Lung (tissue), 12 donors: ENCODE measurements around the gene NKPD1. TPM values are rescaled to one million over a fixed set of nuclear protein-coding genes. Genes with fewer than 3 reads are reported as not detected.

Experiments
- ATAC-seq: fragments of 200-7000 bp; cut with Tn5 transposase; one replicate; pipeline ENCODE4 v1.9.1; 2020; ENCODE audit warnings: moderate number of reproducible peaks; ENCODE audit not compliant: insufficient read depth, low FRiP score
- DNase-seq, 3 donors: peaks; one replicate each; pipeline ENCODE4 v3.0.0-alpha.2; 2013 to 2017
- H3K27ac ChIP-seq, 2 donors: one replicate each; pipeline ENCODE4 v1.5.1; 2013; ENCODE audit warnings: mild to moderate bottlenecking in 2 of 2, moderate library complexity in 2 of 2, control low read depth in 1 of 2, inconsistent platforms in 1 of 2, low read depth in 1 of 2, low read length in 1 of 2
- H3K27me3 ChIP-seq, 3 donors: one replicate each; pipeline ENCODE4 v1.5.1; 2013; ENCODE audit warnings: low read length in 2 of 3; ENCODE audit not compliant: control insufficient read depth in 3 of 3, insufficient read depth in 3 of 3
- H3K36me3 ChIP-seq, 4 donors: one replicate each; pipeline ENCODE4 v1.5.1; 2013; ENCODE audit warnings: low read length in 4 of 4, mild to moderate bottlenecking in 1 of 4, moderate library complexity in 1 of 4; ENCODE audit not compliant: control insufficient read depth in 4 of 4, insufficient read depth in 4 of 4
- H3K4me1 ChIP-seq, 5 donors: one replicate each; pipeline ENCODE4 v1.5.1; 2013; ENCODE audit warnings: low read length in 5 of 5, mild to moderate bottlenecking in 2 of 5, moderate library complexity in 1 of 5; ENCODE audit not compliant: control insufficient read depth in 5 of 5, insufficient read depth in 5 of 5
- H3K4me3 ChIP-seq: one replicate; pipeline ENCODE4 v1.5.1; 2013; ENCODE audit warnings: mild to moderate bottlenecking, control low read depth, moderate library complexity
- H3K9ac ChIP-seq, 2 donors: one replicate each; pipeline ENCODE4 v1.5.1; 2013; ENCODE audit warnings: low read length in 2 of 2, control low read depth in 1 of 2; ENCODE audit not compliant: insufficient read depth in 1 of 2
- H3K9me3 ChIP-seq, 4 donors: one replicate each; pipeline ENCODE4 v1.5.1; 2013; ENCODE audit warnings: low read length in 3 of 4, mild to moderate bottlenecking in 1 of 4, moderate library complexity in 1 of 4; ENCODE audit not compliant: control insufficient read depth in 4 of 4, insufficient read depth in 3 of 4
- CTCF ChIP-seq: IDR thresholded peaks from 2 replicates; pipeline ENCODE4 v1.5.1; 2012; ENCODE audit warnings: mild to moderate bottlenecking; ENCODE audit errors: control extremely low read depth, extremely low read depth
- WGBS, 2 donors: extraction: QIAGEN DNeasy Blood & Tissue Kit; methylation state at CpG; one replicate each; pipeline ENCODE4 v1.1.7; 2013; 5-methylcytosine and 5-hydroxymethylcytosine counted together
- polyA plus RNA-seq, 2 donors: library from polyadenylated mRNA; stranded (reverse); fragments of 200-250 nt; gene quantifications; one replicate each; pipeline ENCODE4 v1.2.1, GENCODE V29; 2013
- total RNA-seq, 2 donors: library from RNA; depleted of rRNA in 1 of 2; stranded (reverse); fragments of >200 nt in 1 of 2; gene quantifications; one replicate each; pipeline ENCODE4 v1.2.1, GENCODE V29; 2014 to 2021
- donor health status: control.
- donor health status: control.
- donor health status: Bipolar disorder and iron deficiency.
- donor health status: healthy.
- donor health status: DM: yes; HTN: yes; CAD: no.

The NKPD1 gene
- total and polyA plus RNA-seq, 4 donors = 0.06 to 0.08 (median 0.07) TPM; not detected in 1

- H3K36me3 ChIP-seq = no peaks in the 10 kb centered on the region
- H3K27ac ChIP-seq = no peak overlapping the region
- H3K4me1 ChIP-seq = peaks cover 0 to 10% (median 0%) of the 10 kb centered on the region in 5 donors
- ATAC-seq (no peak), DNase-seq (no peak)
- H3K27me3 ChIP-seq = no peaks in the 10 kb centered on the region
- H3K9me3 ChIP-seq = no peaks in the 10 kb centered on the region
- no peak overlapping the region for H3K9ac ChIP-seq
- TF ChIP-seq CTCF = no peak
- 62 to 68% methylated on average over 4 of the region's 4 CpGs for WGBS, 2 donors
- H3K4me3 ChIP-seq = no peak overlapping the region
These were observed 11.4 kb upstream of the NKPD1 start for GRCh38 chr19:45172173-45172572.

GRCh38 chr19:45171211-45171623 lies 10.4 kb upstream of the NKPD1 start:
- H3K36me3 ChIP-seq = no peaks in the 10 kb centered on the region
- peaks cover 0 to 8% (median 0%) of the 10 kb centered on the region in 5 donors for H3K4me1 ChIP-seq
- DNase-seq = peak in 1 of 3 donors; percentile 32
- ATAC-seq = no peak
- no peak for TF ChIP-seq CTCF
- WGBS, 2 donors = 33 to 35% methylated on average over 7 of the region's 7 CpGs
- no peak overlapping the region for H3K9ac ChIP-seq
- no peak overlapping the region for H3K4me3 ChIP-seq
- H3K27ac ChIP-seq = peak overlapping the region in 1 of 2 donors; percentile 45
- no peaks in the 10 kb centered on the region for H3K9me3 ChIP-seq
- no peaks in the 10 kb centered on the region for H3K27me3 ChIP-seq

- TF ChIP-seq CTCF = no peak
- no peaks in the 10 kb centered on the region for H3K36me3 ChIP-seq
- DNase-seq (no peak), ATAC-seq (no peak)
- H3K4me3 ChIP-seq = no peak overlapping the region
- H3K27ac ChIP-seq = peak overlapping the region in 1 of 2 donors; percentile 1
- no peaks in the 10 kb centered on the region for H3K27me3 ChIP-seq
- 81 to 86% methylated on average over 21 of the region's 21 CpGs for WGBS, 2 donors
- no peaks in the 10 kb centered on the region for H3K9me3 ChIP-seq
- H3K9ac ChIP-seq = no peak overlapping the region
- H3K4me1 ChIP-seq = peaks cover 0 to 8% (median 0%) of the 10 kb centered on the region in 5 donors
These were observed 9.6 kb upstream of the NKPD1 start for GRCh38 chr19:45170146-45171106.
